ENCODE results near the gene SLC15A4. TPM values are rescaled to one million over a fixed set of nuclear protein-coding genes. Genes with fewer than 3 reads are reported as not detected.
A peak's percentile ranks its signal among the peaks of the same experiment; 100 is the strongest.

Gene SLC15A4
- total RNA-seq: 10 to 100 TPM; 25.4 to 37.0 (median 32.3) TPM

DNA sequence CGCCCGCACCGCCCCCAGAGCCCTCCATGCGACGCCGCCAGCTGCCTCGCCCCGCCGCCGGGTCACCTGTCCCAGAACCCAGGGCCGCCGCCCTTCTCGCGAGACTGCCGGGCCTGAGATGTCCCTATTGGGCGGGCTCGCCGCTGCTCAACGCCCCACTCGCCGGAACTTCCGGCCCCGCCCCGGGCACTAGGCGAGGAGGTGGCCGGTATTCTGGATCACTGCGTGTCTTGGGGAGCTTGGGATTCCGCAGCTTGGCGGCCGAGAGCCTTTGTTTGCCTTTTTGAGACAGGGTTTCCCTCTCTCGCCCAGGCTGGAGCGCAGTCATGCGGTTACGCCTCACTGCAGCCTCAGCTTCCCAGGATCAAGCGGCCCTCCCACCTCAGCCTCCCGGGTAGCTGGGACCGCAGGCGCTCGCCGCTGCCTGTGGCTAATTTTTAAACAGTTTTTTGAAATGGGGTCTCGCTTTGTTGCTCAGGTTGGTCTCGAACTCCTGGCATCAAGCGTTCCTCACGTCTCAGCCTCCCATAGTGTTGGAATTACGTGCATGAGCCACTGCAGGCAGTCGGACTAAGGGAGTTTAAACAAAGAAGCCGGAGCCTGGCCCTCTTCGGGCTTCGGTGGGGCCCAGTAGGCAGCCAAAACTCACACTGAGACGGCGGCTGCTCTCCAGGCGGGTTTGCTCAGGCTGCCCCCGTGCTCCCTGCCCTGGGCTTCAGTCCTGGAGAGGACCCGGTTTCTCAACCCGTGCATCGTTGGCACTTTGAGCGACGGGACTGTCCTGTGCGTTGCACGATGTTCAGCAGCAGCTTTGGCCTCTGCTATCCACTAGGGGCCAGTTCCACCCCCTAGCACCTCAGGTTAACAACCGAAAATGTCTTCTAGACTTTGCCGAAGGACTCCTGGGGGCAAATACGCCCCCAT is at the start of gene SLC15A4:
Gene SLC15A4, minus strand, starts transcription at position 43 of the 924 bp plus-strand sequence. Its CDS starts 15 bp downstream, at position 28.
- peak; percentile 98 to 99 (median 99) for DNase-seq
- Histone ChIP-seq H3K9me3 (no peaks in the 10 kb centered on the region), H3K36me3 (no peaks in the 10 kb centered on the region), H3K4me3 (peak within 1 kb of the TSS; percentile 81 to 95 (median 88)), H3K4me1 (peaks cover 0 to 27% (median 7%) of the 10 kb centered on the region in 4 donors), H3K27ac (peak within 1 kb of the TSS; percentile 85 to 94 (median 90)), H3K27me3 (no peaks in the 10 kb centered on the region)
- TF ChIP-seq, protein P1, sequence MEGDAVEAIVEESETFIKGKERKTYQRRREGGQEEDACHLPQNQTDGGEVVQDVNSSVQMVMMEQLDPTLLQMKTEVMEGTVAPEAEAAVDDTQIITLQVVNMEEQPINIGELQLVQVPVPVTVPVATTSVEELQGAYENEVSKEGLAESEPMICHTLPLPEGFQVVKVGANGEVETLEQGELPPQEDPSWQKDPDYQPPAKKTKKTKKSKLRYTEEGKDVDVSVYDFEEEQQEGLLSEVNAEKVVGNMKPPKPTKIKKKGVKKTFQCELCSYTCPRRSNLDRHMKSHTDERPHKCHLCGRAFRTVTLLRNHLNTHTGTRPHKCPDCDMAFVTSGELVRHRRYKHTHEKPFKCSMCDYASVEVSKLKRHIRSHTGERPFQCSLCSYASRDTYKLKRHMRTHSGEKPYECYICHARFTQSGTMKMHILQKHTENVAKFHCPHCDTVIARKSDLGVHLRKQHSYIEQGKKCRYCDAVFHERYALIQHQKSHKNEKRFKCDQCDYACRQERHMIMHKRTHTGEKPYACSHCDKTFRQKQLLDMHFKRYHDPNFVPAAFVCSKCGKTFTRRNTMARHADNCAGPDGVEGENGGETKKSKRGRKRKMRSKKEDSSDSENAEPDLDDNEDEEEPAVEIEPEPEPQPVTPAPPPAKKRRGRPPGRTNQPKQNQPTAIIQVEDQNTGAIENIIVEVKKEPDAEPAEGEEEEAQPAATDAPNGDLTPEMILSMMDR (IDR thresholded peaks at IDR 0.05): no peak
- peak; percentile 90 to 94 for TF ChIP-seq POLR2A (IDR thresholded peaks at IDR 0.05)

DNA sequence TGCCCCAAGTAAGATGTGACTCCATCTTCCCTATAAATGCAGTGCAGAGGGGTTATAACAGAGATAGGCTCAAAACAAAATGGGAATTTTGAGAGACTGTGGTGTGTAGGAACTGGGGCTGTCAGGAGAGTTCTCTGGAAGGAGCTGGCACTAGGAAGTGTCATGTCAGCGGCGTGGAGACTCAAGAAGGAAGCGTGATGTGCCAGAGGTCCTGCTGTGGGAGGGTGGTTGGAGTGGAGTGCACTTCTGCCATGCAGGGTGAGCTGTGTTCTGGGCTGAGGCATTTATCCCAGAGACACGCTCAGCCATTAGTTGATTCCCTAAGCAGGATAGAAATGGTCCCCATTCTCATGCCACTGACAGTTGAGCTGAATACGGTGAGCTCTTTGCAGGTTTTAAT is 48.5 kb upstream of the SLC15A4 start:
- Histone ChIP-seq H3K4me3 (no peak overlapping the region), H3K36me3 (no peaks in the 10 kb centered on the region), H3K27ac (no peak overlapping the region), H3K4me1 (no peaks in the 10 kb centered on the region), H3K9me3 (no peaks in the 10 kb centered on the region), H3K27me3 (no peaks in the 10 kb centered on the region)
- TF ChIP-seq, protein P1 (IDR thresholded peaks at IDR 0.05): no peak
- no peak for TF ChIP-seq POLR2A (IDR thresholded peaks at IDR 0.05)
- DNase-seq: peak in 1 of 3 donors; percentile 24

DNA sequence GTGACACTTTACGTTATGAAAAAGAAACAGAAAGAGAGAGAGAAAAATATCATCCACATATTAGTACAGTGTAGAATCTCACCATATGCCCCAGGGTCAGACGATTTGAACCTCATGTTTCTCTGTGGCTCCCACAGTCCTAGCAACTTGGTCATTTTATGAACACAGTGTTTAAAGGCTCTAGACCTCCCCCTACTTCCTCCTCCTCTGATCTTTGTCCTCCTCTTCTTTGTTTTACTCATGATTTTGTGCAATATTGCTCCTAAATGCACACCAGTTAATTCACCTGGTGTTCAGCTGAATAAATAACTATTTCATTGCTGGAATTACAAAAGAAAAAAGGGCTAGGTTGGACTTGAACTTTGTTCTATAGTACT is 47.7 kb upstream of the SLC15A4 start:
- Histone ChIP-seq H3K27ac (no peak overlapping the region), H3K4me3 (no peak overlapping the region), H3K36me3 (no peaks in the 10 kb centered on the region), H3K9me3 (no peaks in the 10 kb centered on the region), H3K27me3 (no peaks in the 10 kb centered on the region), H3K4me1 (no peaks in the 10 kb centered on the region)
- no peak for TF ChIP-seq POLR2A (IDR thresholded peaks at IDR 0.05)
- TF ChIP-seq, protein P1 (IDR thresholded peaks at IDR 0.05): no peak
- no peak for DNase-seq

DNA sequence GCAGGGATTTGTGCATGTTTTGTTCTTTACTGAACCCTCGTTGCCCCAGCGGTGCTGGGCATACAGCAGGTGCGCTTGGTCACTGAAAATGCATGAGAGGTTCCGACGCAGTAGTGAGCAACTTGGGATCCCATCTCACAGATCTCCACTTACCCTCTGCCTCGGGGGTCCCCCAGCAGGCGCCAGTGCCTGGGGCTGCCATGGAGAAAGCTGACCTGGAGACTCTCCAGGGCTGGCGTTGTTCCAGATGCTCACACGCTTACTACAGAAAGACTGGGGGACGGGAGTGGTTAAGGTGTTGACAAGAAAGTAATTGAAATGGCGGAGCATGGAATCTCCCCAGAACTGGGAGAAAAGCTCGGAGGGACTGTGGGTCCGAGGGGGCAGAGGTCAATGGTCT is 43.7 kb upstream of the SLC15A4 start:
- no peaks in the 10 kb centered on the region for H3K9me3 ChIP-seq
- no peaks in the 10 kb centered on the region for H3K4me1 ChIP-seq
- no peak overlapping the region for H3K27ac ChIP-seq
- H3K27me3 ChIP-seq: no peaks in the 10 kb centered on the region
- no peak overlapping the region for H3K4me3 ChIP-seq
- no peak for DNase-seq
- TF ChIP-seq, protein P1 (IDR thresholded peaks at IDR 0.05): no peak
- no peak for TF ChIP-seq POLR2A (IDR thresholded peaks at IDR 0.05)
- H3K36me3 ChIP-seq: no peaks in the 10 kb centered on the region

DNA sequence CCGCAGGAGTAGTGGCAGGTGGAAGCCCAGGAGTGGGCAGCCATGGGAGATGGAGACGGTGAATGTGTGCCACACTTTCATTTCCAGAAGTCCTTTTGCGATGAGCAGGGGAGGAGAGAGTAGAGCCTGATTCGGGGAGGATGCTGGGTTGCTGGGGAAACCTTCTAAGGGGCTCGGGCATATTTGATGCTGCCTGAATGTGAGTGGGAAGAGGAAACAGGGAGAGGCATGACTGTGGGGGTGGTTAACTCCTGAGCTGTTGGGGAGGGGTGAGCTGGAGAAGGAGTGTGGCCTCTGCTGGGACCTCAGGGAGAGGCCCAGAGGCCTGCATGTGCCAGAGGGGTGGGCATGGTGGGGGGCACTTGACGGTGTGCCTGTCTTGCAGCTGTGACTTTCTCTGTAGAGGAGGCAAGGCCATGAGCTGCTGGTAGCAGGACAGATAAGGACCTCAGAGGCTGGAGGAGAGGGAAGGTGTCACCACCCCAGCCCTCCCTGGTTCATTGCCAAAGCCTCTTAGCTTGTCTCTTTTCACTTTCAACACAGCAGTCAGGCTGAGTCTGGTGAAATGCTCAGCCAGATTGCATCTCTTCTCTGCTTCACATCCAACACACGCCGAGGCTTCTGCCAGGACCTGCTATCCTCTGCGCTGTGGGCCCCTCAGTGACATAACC is 40.9 kb upstream of the SLC15A4 start:
- Histone ChIP-seq H3K27me3 (no peaks in the 10 kb centered on the region), H3K27ac (no peak overlapping the region), H3K36me3 (no peaks in the 10 kb centered on the region), H3K9me3 (no peaks in the 10 kb centered on the region), H3K4me1 (no peaks in the 10 kb centered on the region), H3K4me3 (no peak overlapping the region)
- TF ChIP-seq, protein P1 (IDR thresholded peaks at IDR 0.05): no peak
- no peak for TF ChIP-seq POLR2A (IDR thresholded peaks at IDR 0.05)
- DNase-seq: no peak

Measured in Peyer's patch (tissue), 4 donors.